K562 (cell line): ENCODE results near the gene TGM1. TPM values are rescaled to one million over a fixed set of nuclear protein-coding genes. Genes with fewer than 3 reads are reported as not detected.

ENCODE experiments used
- CBX8 ChIP-seq: fragments of 200-600 bp; sonication (generic); IDR thresholded peaks from 2 replicates; pipeline ENCODE4 v1.6.1; 2012; ENCODE audit warnings: borderline replicate concordance, mixed run types, low read depth, mild to moderate bottlenecking, moderate library complexity, mixed read lengths, low read length, control low read depth, inconsistent platforms; ENCODE audit not compliant: poor library complexity, severe bottlenecking; ENCODE audit errors: extremely low read depth
- MGA ChIP-seq: fragments of 450-650 bp; IDR thresholded peaks from 2 replicates; pipeline ENCODE4 v1.6.1; 2016; ENCODE audit warnings: mild to moderate bottlenecking, moderate library complexity
- RAD51 ChIP-seq: fragments of 450-650 bp; IDR thresholded peaks from 2 replicates; pipeline ENCODE4 v1.7.1; 2016; ENCODE audit warnings: low read depth, mild to moderate bottlenecking, borderline replicate concordance
- TEAD1 ChIP-seq, 2 experiments: fragments of 450-650 bp in 1 of 2; sonication (generic) in 1 of 2; formaldehyde crosslinking; IDR thresholded peaks; 2 replicates each; pipeline versions ENCODE4 v1.4.0 to v1.8.0; 2020 to 2022; ENCODE audit warnings: mild to moderate bottlenecking in 2 of 2, missing genetic modification reagents in 1 of 2
- TFAM ChIP-seq: fragments of 250-450 bp; sonication (Bioruptor Pico); conservative IDR thresholded peaks from 2 replicates; pipeline ENCODE4 v1.5.0; 2021; ENCODE audit warnings: mild to moderate bottlenecking, moderate library complexity
- polyA plus RNA-seq, 8 experiments: library from polyadenylated mRNA; depleted of rRNA in 4 of 8; stranded (reverse) in 5 of 8; unstranded in 3 of 8; fragments of >200 nt; fragmentation: Nextera tagmentation in 2 of 8; fragmentation: Illumina TruSeq in 1 of 8; extraction: Ambion mirVana in 2 of 8; extraction: Trizol in 1 of 8; gene quantifications; 2 replicates each; pipeline versions ENCODE4 v1.2.1 to v1.2.3, GENCODE V29; 2011 to 2014; ENCODE audit warnings: inconsistent platforms in 1 of 8, missing spikeins in 1 of 8
- total RNA-seq, 7 experiments: library from RNA; depleted of rRNA in 6 of 7; stranded (reverse); fragments of >200 nt in 6 of 7; fragmentation: Illumina TruSeq in 2 of 7; extraction: Trizol in 2 of 7; gene quantifications; 2 replicates each; pipeline versions ENCODE4 v1.2.1 to v1.2.3, GENCODE V29; 2011 to 2021; ENCODE audit warnings: low replicate concordance in 1 of 7
- TF ChIP-seq, protein P1 (sequence below), 3 experiments: fragments of 200-800 bp in 1 of 3; sonication (Bioruptor generic) in 1 of 3; sonication (generic) in 1 of 3; formaldehyde crosslinking in 1 of 3; IDR thresholded peaks; 2 replicates each; pipeline versions ENCODE4 v1.6.1 to v1.8.0; 2016 to 2022; ENCODE audit warnings: mild to moderate bottlenecking in 2 of 3, missing compliant biosample characterization in 2 of 3, missing genetic modification characterization in 2 of 3, missing genetic modification reagents in 1 of 3
- TF ChIP-seq, protein P2 (sequence below): fragments of 250-450 bp; sonication (Bioruptor Pico); IDR thresholded peaks from 2 replicates; pipeline ENCODE4 v1.5.0; 2020; ENCODE audit warnings: mild to moderate bottlenecking, borderline replicate concordance
- TF ChIP-seq, protein P3 (sequence below), 2 experiments: IDR thresholded peaks in 1 of 2; conservative IDR thresholded peaks in 1 of 2; 2 replicates each; pipeline ENCODE4 v1.6.1; 2016; ENCODE audit warnings: low read depth in 2 of 2, mild to moderate bottlenecking in 1 of 2, missing compliant biosample characterization in 1 of 2, missing genetic modification characterization in 1 of 2, moderate library complexity in 1 of 2

The TGM1 gene
- total and polyA plus RNA-seq, 9 of the 15 experiments (the other 6 are each of a cell fraction or from before 2014, with no cell fraction given): 0.13 to 4.4 (median 0.88) TPM

GRCh38 chr14:24211311-24211710 lies 51.7 kb downstream of the TGM1 start (continued):
- TF ChIP-seq, protein P1, sequence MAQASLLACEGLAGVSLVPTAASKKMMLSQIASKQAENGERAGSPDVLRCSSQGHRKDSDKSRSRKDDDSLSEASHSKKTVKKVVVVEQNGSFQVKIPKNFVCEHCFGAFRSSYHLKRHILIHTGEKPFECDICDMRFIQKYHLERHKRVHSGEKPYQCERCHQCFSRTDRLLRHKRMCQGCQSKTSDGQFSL (CRISPR knock-in tag; IDR thresholded peaks at IDR 0.05): no peak
- TF ChIP-seq, protein P1 (tag; IDR thresholded peaks at IDR 0.05): no peak
- TF ChIP-seq TFAM (CRISPR knock-in tag): no peak
- no peak for TF ChIP-seq RAD51
- no peak for TF ChIP-seq CBX8
- TF ChIP-seq, protein P2, sequence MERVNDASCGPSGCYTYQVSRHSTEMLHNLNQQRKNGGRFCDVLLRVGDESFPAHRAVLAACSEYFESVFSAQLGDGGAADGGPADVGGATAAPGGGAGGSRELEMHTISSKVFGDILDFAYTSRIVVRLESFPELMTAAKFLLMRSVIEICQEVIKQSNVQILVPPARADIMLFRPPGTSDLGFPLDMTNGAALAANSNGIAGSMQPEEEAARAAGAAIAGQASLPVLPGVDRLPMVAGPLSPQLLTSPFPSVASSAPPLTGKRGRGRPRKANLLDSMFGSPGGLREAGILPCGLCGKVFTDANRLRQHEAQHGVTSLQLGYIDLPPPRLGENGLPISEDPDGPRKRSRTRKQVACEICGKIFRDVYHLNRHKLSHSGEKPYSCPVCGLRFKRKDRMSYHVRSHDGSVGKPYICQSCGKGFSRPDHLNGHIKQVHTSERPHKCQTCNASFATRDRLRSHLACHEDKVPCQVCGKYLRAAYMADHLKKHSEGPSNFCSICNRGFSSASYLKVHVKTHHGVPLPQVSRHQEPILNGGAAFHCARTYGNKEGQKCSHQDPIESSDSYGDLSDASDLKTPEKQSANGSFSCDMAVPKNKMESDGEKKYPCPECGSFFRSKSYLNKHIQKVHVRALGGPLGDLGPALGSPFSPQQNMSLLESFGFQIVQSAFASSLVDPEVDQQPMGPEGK (CRISPR knock-in tag): no peak
- no peak for TF ChIP-seq TEAD1 (CRISPR knock-in tag; IDR thresholded peaks at IDR 0.05)
- TF ChIP-seq, protein P3, sequence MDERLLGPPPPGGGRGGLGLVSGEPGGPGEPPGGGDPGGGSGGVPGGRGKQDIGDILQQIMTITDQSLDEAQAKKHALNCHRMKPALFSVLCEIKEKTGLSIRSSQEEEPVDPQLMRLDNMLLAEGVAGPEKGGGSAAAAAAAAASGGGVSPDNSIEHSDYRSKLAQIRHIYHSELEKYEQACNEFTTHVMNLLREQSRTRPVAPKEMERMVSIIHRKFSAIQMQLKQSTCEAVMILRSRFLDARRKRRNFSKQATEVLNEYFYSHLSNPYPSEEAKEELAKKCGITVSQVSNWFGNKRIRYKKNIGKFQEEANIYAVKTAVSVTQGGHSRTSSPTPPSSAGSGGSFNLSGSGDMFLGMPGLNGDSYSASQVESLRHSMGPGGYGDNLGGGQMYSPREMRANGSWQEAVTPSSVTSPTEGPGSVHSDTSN (CRISPR knock-in tag; IDR thresholded peaks at IDR 0.05; ENCODE audit: low read depth): no peak
- TF ChIP-seq, protein P3 (tag; conservative IDR thresholded peaks at IDR 0.05; ENCODE audit: low read depth): no peak
- TF ChIP-seq MGA: no peak
